PFSK-1 (cell line): ENCODE measurements around the gene RBFOX1.

ENCODE experiments used
- FOXP2 ChIP-seq: optimal IDR thresholded peaks from 2 replicates; pipeline ENCODE3; 2011; ENCODE audit warnings: borderline replicate concordance, control low read depth, inconsistent platforms; ENCODE audit not compliant: insufficient read depth; ENCODE audit errors: extremely low read length, extremely low read depth
- POLR2AphosphoS5 ChIP-seq: IDR thresholded peaks from 2 replicates; pipeline ENCODE4 v1.6.1; 2012; ENCODE audit warnings: low read depth, mild to moderate bottlenecking, control low read depth, low read length, moderate library complexity
- REST ChIP-seq, 2 experiments: IDR thresholded peaks; 2 replicates each; pipeline versions ENCODE4 v1.6.1 to v1.8.0; 2011 to 2012; ENCODE audit warnings: low read depth in 2 of 2, low read length in 2 of 2, control low read depth in 1 of 2, inconsistent platforms in 1 of 2, mild to moderate bottlenecking in 1 of 2, moderate library complexity in 1 of 2; ENCODE audit not compliant: insufficient read depth in 1 of 2
- SIN3A ChIP-seq: IDR thresholded peaks from 2 replicates; pipeline ENCODE4 v1.6.1; 2012; ENCODE audit warnings: mild to moderate bottlenecking, low read length, moderate library complexity, borderline replicate concordance; ENCODE audit not compliant: insufficient read depth
- TAF1 ChIP-seq: IDR thresholded peaks from 2 replicates; pipeline ENCODE4 v1.6.1; 2012; ENCODE audit warnings: low read length, control low read depth, borderline replicate concordance; ENCODE audit not compliant: insufficient read depth

The RBFOX1 gene

DNA sequence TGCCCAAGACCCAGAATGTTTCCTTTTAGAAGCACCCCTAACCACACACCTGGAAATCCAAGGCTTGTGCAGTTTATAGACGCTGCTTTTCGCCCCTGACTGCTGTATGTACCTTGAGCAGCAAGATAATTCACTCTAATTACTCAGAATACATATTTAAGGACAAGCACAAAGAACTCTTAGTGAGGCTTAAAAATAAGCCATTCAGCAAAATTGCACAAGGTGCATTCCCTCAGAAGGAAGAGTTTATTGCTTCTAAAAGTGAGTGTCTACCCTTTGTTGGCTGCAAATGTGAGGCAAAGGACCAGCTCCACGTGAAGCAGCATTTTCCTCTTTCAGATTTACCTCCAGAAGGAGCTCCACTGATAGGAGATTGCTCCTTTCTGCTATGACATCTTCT is 208.4 kb downstream of the RBFOX1 start:
- TF ChIP-seq POLR2AphosphoS5 (no peak), REST (IDR thresholded peaks at IDR 0.05; ENCODE audit: insufficient read depth in 1 of 2, low read depth in 2 of 2, low read length in 2 of 2) (no peak), TAF1 (no peak), SIN3A (no peak), FOXP2 (no peak)

GRCh38 chr16:7545251-7545650 is 212.6 kb downstream of the RBFOX1 start:
- TF ChIP-seq FOXP2 (no peak), SIN3A (no peak), TAF1 (no peak), REST (IDR thresholded peaks at IDR 0.05; ENCODE audit: insufficient read depth in 1 of 2, low read depth in 2 of 2, low read length in 2 of 2) (no peak), POLR2AphosphoS5 (no peak)

DNA sequence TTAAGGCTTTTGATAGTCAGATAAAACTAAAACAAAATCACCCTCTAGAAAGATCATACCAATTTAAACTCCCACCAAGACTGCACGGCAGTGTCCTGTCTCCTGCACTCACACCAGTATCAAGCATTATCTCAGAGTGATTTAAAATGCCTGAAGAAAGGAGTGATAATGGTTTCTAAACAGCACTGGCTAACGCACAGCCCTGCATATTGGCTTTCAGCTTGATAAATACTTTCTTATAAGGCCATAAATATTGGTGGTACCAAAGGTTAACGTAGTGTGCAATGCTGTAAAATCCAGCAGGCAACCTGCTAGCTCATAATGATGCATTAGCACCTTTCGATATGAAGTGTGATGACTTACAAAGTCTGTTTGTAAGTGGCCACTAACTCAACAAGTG is 214.3 kb downstream of the RBFOX1 start:
- no peak for TF ChIP-seq TAF1
- no peak for TF ChIP-seq REST (IDR thresholded peaks at IDR 0.05; ENCODE audit: insufficient read depth in 1 of 2, low read depth in 2 of 2, low read length in 2 of 2)
- TF ChIP-seq FOXP2: no peak
- no peak for TF ChIP-seq POLR2AphosphoS5
- TF ChIP-seq SIN3A: no peak

GRCh38 chr16:7547736-7548135 is 215.1 kb downstream of the RBFOX1 start:
- no peak for TF ChIP-seq SIN3A
- no peak for TF ChIP-seq POLR2AphosphoS5
- TF ChIP-seq TAF1: no peak
- TF ChIP-seq REST (IDR thresholded peaks at IDR 0.05; ENCODE audit: insufficient read depth in 1 of 2, low read depth in 2 of 2, low read length in 2 of 2): no peak
- no peak for TF ChIP-seq FOXP2

GRCh38 chr16:7548796-7549318 is 216.2 kb downstream of the RBFOX1 start:
- TF ChIP-seq SIN3A (no peak), TAF1 (no peak), POLR2AphosphoS5 (no peak), FOXP2 (no peak), REST (IDR thresholded peaks at IDR 0.05; ENCODE audit: insufficient read depth in 1 of 2, low read depth in 2 of 2, low read length in 2 of 2) (no peak)
